SK-N-SH (cell line): Measurements from ENCODE around the gene TM4SF4.

ENCODE experiments used
- CHD2 ChIP-seq: fragments of 150-350 bp; IDR thresholded peaks from 2 replicates; pipeline ENCODE4 v1.6.1; 2018; ENCODE audit warnings: low read length; ENCODE audit not compliant: partially characterized antibody
- USF1 ChIP-seq: IDR thresholded peaks from 2 replicates; pipeline ENCODE4 v1.4.0; 2012; ENCODE audit warnings: low read depth, borderline replicate concordance

GRCh38 chr3:149519912-149520311 is 45.4 kb downstream of the TM4SF4 start:
- TF ChIP-seq USF1, result no peak
- no peak for TF ChIP-seq CHD2
